ENCODE results near the gene VAMP8.

- TF ChIP-seq CTCF (IDR thresholded peaks at IDR 0.05) = no peak
- TF ChIP-seq POLR2A (IDR thresholded peaks at IDR 0.05) = no peak
Observed at GRCh38 chr2:85547089-85547858, 30.1 kb upstream of the VAMP8 start.
